ENCODE results near the gene TSC22D4.

- TF ChIP-seq, protein P1, sequence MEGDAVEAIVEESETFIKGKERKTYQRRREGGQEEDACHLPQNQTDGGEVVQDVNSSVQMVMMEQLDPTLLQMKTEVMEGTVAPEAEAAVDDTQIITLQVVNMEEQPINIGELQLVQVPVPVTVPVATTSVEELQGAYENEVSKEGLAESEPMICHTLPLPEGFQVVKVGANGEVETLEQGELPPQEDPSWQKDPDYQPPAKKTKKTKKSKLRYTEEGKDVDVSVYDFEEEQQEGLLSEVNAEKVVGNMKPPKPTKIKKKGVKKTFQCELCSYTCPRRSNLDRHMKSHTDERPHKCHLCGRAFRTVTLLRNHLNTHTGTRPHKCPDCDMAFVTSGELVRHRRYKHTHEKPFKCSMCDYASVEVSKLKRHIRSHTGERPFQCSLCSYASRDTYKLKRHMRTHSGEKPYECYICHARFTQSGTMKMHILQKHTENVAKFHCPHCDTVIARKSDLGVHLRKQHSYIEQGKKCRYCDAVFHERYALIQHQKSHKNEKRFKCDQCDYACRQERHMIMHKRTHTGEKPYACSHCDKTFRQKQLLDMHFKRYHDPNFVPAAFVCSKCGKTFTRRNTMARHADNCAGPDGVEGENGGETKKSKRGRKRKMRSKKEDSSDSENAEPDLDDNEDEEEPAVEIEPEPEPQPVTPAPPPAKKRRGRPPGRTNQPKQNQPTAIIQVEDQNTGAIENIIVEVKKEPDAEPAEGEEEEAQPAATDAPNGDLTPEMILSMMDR (IDR thresholded peaks at IDR 0.05; ENCODE audit: insufficient read depth, low read depth, low read length) = no peak
- TF ChIP-seq EZH2 (IDR thresholded peaks at IDR 0.05; ENCODE audit: insufficient read depth, low read length) = no peak
These were observed 43.4 kb downstream of the TSC22D4 start for GRCh38 chr7:100435401-100436304.
